KMS-11 (cell line): ENCODE results near the gene EEPD1.

Experiments used
- H2AFZ ChIP-seq: fragments of 200-600 bp; sonication (generic); 2 replicates; pipeline ENCODE4 v1.6.1; 2016; ENCODE audit warnings: antibody characterized with exemption, mixed run types, low read depth
- H3K27ac ChIP-seq: fragments of 200-600 bp; sonication (generic); 2 replicates; pipeline ENCODE4 v1.6.1; 2016; ENCODE audit warnings: mild to moderate bottlenecking, mixed run types
- H3K27me3 ChIP-seq: fragments of 200-600 bp; sonication (generic); 2 replicates; pipeline ENCODE4 v1.6.1; 2017; ENCODE audit warnings: mild to moderate bottlenecking, low read depth, mixed run types, moderate library complexity; ENCODE audit not compliant: insufficient read depth
- H3K36me3 ChIP-seq: fragments of 200-600 bp; sonication (generic); 2 replicates; pipeline ENCODE4 v1.6.1; 2017; ENCODE audit warnings: mild to moderate bottlenecking, mixed run types; ENCODE audit not compliant: insufficient read depth
- H3K4me1 ChIP-seq: fragments of 200-600 bp; sonication (generic); 2 replicates; pipeline ENCODE4 v1.6.1; 2016; ENCODE audit warnings: mild to moderate bottlenecking, low read depth, mixed run types; ENCODE audit not compliant: poor library complexity, severe bottlenecking
- H3K4me2 ChIP-seq: fragments of 200-600 bp; sonication (generic); 2 replicates; pipeline ENCODE4 v1.7.0; 2016; ENCODE audit warnings: mild to moderate bottlenecking, mixed run types
- H3K4me3 ChIP-seq: fragments of 200-600 bp; sonication (generic); IDR thresholded peaks from 2 replicates; pipeline ENCODE4 v1.6.1; 2017; ENCODE audit warnings: low read depth, low read length, mixed read lengths; ENCODE audit not compliant: insufficient read depth
- H3K79me2 ChIP-seq: fragments of 200-600 bp; sonication (generic); 2 replicates; pipeline ENCODE4 v1.6.1; 2016; ENCODE audit warnings: low read depth, mixed run types; ENCODE audit not compliant: insufficient read depth
- H3K9ac ChIP-seq: fragments of 200-600 bp; sonication (generic); 2 replicates; pipeline ENCODE4 v1.6.1; 2016; ENCODE audit warnings: mild to moderate bottlenecking, mixed run types
- H4K20me1 ChIP-seq: fragments of 200-600 bp; sonication (generic); 2 replicates; pipeline ENCODE4 v1.6.1; 2016; ENCODE audit warnings: mild to moderate bottlenecking, mixed run types; ENCODE audit not compliant: insufficient read depth
- TF ChIP-seq, protein P1 (sequence below): fragments of 200-600 bp; sonication (generic); conservative IDR thresholded peaks from 2 replicates; pipeline ENCODE4 v1.6.1; 2017; ENCODE audit warnings: low read depth, mild to moderate bottlenecking, antibody characterized with exemption, low read length, moderate library complexity, mixed read lengths

Gene EEPD1

GRCh38 chr7:36348256-36348655 lies 195.2 kb downstream of the EEPD1 start:
- Histone ChIP-seq H3K79me2 (no peaks in the 10 kb centered on the region), H3K27me3 (no peaks in the 10 kb centered on the region)

DNA sequence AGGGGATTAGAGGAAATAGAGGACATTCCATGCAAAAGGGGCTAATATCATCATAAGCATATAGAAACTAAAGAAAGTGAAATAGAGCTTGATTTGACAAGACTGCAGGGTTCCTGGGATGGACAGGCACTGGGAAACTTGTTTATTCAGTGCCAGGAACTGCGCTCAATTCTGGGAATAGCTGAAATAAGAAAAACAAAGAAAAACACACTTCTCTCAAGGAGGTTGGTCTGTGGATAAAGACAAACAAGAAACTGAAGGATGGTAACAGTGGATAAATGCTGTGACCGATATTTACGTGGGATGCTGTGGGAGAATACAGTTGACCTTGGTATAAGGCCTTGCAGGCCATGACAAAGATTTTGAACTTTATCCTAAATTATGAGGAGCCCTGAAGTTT lies 195.7 kb downstream of the EEPD1 start:
- Histone ChIP-seq H3K4me1 (no peaks in the 10 kb centered on the region), H3K36me3 (no peaks in the 10 kb centered on the region), H3K4me2 (no peak overlapping the region), H3K27me3 (no peaks in the 10 kb centered on the region), H3K9ac (no peak overlapping the region), H3K79me2 (no peaks in the 10 kb centered on the region), H3K4me3 (no peak overlapping the region), H4K20me1 (no peaks in the 10 kb centered on the region), H3K27ac (no peak overlapping the region), H2AFZ (no peak overlapping the region)
- TF ChIP-seq, protein P1, sequence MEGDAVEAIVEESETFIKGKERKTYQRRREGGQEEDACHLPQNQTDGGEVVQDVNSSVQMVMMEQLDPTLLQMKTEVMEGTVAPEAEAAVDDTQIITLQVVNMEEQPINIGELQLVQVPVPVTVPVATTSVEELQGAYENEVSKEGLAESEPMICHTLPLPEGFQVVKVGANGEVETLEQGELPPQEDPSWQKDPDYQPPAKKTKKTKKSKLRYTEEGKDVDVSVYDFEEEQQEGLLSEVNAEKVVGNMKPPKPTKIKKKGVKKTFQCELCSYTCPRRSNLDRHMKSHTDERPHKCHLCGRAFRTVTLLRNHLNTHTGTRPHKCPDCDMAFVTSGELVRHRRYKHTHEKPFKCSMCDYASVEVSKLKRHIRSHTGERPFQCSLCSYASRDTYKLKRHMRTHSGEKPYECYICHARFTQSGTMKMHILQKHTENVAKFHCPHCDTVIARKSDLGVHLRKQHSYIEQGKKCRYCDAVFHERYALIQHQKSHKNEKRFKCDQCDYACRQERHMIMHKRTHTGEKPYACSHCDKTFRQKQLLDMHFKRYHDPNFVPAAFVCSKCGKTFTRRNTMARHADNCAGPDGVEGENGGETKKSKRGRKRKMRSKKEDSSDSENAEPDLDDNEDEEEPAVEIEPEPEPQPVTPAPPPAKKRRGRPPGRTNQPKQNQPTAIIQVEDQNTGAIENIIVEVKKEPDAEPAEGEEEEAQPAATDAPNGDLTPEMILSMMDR = no peak

More at GRCh38 chr7:36348256-36348655, 195.2 kb downstream of the EEPD1 start:
- TF ChIP-seq, protein P1 = no peak
- Histone ChIP-seq H3K4me1 (no peaks in the 10 kb centered on the region), H3K36me3 (no peaks in the 10 kb centered on the region), H3K9ac (no peak overlapping the region), H3K27ac (no peak overlapping the region), H3K4me2 (no peak overlapping the region), H4K20me1 (no peaks in the 10 kb centered on the region), H3K4me3 (no peak overlapping the region), H2AFZ (no peak overlapping the region)

GRCh38 chr7:36349626-36350025 lies 196.6 kb downstream of the EEPD1 start:
- Histone ChIP-seq H3K4me1 (no peaks in the 10 kb centered on the region), H3K79me2 (no peaks in the 10 kb centered on the region), H3K27me3 (no peaks in the 10 kb centered on the region), H3K36me3 (no peaks in the 10 kb centered on the region), H3K4me2 (no peak overlapping the region), H2AFZ (no peak overlapping the region), H4K20me1 (no peaks in the 10 kb centered on the region), H3K9ac (no peak overlapping the region), H3K4me3 (no peak overlapping the region), H3K27ac (no peak overlapping the region)
- TF ChIP-seq, protein P1 = no peak
